HFFc6 (cell line): ENCODE data around the gene FUNDC1. TPM values are rescaled to one million over a fixed set of nuclear protein-coding genes. Genes with fewer than 3 reads are reported as not detected.

ENCODE experiments used
- DNase-seq: peaks from one replicate; pipeline ENCODE4 v3.0.0-alpha.2; 2018
- H3K27ac Mint-ChIP-seq: 2 replicates; pipeline ENCODE4 v1.8.0; 2020; ENCODE audit warnings: mild to moderate bottlenecking, mixed read lengths
- H3K27me3 Mint-ChIP-seq: 2 replicates; pipeline ENCODE4 v1.8.0; 2021; ENCODE audit warnings: mild to moderate bottlenecking, moderate library complexity, mixed read lengths; ENCODE audit not compliant: insufficient read depth
- H3K36me3 Mint-ChIP-seq: 2 replicates; pipeline ENCODE4 v1.8.0; 2021; ENCODE audit warnings: low read depth, mixed read lengths
- H3K4me1 Mint-ChIP-seq: 2 replicates; pipeline ENCODE4 v1.8.0; 2020; ENCODE audit warnings: low read depth, mixed read lengths
- H3K4me3 Mint-ChIP-seq: 2 replicates; pipeline ENCODE4 v1.8.0; 2020; ENCODE audit warnings: mild to moderate bottlenecking, moderate library complexity, mixed read lengths
- H3K9me3 Mint-ChIP-seq: 2 replicates; pipeline ENCODE4 v1.8.0; 2020; ENCODE audit warnings: mild to moderate bottlenecking, mixed read lengths
- CTCF ChIP-seq: fragments of 200-600 bp; sonication (generic); IDR thresholded peaks from 2 replicates; pipeline ENCODE4 v1.5.0; 2021; ENCODE audit warnings: antibody characterized with exemption, mild to moderate bottlenecking
- total RNA-seq, 6 experiments: library from RNA; stranded (reverse); fragmentation: NEBNext Ultra II Directional; extraction: Animal tissue kit (Norgen Biotek cat#: 25700); gene quantifications; 2 replicates in 1 of 6; 3 replicates in 5 of 6; pipeline ENCODE4 v1.2.3, GENCODE V29; 2021

FUNDC1 gene
- total RNA-seq, 6 experiments from 2014 or later: 14.3 to 17.8 (median 16.9) TPM

DNA sequence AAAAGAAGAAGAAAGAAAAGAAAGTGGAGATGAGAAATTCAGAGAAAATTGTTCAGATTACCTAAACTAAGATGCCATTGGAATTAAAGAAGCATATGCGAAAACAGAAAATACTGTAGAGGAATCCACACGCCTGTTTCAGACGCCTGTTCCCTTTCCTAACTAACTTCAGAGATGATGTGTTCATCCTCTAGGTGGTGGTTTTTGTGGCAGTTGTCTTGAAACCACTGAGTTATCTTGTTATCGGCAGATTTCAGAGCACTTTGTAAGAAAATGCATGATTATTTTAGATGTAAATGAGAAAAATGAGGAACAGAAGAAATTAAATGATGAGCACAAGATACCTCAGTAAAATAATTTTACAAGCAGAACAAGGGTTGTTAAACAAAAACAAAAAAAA lies 48.3 kb downstream of the FUNDC1 start:
- Mint-ChIP-seq H3K4me3 (no peak overlapping the region), H3K27ac (no peak overlapping the region), H3K27me3 (no peaks in the 10 kb centered on the region; the same call in 1 of the 2 replicates), H3K36me3 (no peaks in the 10 kb centered on the region), H3K9me3 (no peaks in the 10 kb centered on the region), H3K4me1 (no peaks in the 10 kb centered on the region; the same call in 1 of the 2 replicates)
- no peak for DNase-seq
- no peak for TF ChIP-seq CTCF

GRCh38 chrX:44489515-44489914 lies 53.1 kb downstream of the FUNDC1 start:
- Mint-ChIP-seq H3K4me3 (no peak overlapping the region), H3K4me1 (peaks cover 9% of the 10 kb centered on the region), H3K27ac (no peak overlapping the region), H3K36me3 (no peaks in the 10 kb centered on the region), H3K9me3 (no peaks in the 10 kb centered on the region), H3K27me3 (no peaks in the 10 kb centered on the region; the same call in none of the 2 replicates)
- no peak for TF ChIP-seq CTCF
- no peak for DNase-seq

DNA sequence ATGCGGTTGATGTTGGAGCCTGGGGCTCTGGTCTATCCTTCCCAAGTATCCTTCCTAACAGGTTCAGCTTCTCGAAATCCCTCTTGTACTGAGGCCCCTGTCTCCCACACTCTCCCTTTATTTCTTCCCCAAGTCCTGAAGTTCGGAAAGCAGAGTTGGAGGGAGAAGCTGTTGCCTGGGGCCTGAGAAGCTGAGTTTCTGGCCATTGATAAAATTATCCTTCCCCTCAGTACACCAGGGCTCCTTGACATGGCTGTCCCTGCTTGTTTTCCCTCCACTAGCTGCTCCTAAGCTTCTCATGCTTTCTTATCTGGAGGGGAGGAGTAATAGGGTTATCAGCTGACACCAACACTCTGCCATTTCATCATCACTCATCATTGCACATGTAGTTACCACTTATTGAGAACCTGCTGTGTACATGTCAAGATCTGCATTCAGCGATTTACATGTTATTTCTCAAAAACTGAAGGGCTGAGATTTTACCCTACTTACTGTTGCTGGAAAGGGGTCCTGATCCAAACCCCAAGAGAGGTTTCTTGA lies 58.0 kb downstream of the FUNDC1 start:
- TF ChIP-seq CTCF: no peak
- H3K4me1 Mint-ChIP-seq: peaks cover 18% of the 10 kb centered on the region
- no peaks in the 10 kb centered on the region; the same call in 1 of the 2 replicates for H3K27me3 Mint-ChIP-seq
- no peak overlapping the region for H3K27ac Mint-ChIP-seq
- H3K4me3 Mint-ChIP-seq: no peak overlapping the region
- H3K9me3 Mint-ChIP-seq: no peaks in the 10 kb centered on the region
- no peaks in the 10 kb centered on the region for H3K36me3 Mint-ChIP-seq
- DNase-seq: no peak

DNA sequence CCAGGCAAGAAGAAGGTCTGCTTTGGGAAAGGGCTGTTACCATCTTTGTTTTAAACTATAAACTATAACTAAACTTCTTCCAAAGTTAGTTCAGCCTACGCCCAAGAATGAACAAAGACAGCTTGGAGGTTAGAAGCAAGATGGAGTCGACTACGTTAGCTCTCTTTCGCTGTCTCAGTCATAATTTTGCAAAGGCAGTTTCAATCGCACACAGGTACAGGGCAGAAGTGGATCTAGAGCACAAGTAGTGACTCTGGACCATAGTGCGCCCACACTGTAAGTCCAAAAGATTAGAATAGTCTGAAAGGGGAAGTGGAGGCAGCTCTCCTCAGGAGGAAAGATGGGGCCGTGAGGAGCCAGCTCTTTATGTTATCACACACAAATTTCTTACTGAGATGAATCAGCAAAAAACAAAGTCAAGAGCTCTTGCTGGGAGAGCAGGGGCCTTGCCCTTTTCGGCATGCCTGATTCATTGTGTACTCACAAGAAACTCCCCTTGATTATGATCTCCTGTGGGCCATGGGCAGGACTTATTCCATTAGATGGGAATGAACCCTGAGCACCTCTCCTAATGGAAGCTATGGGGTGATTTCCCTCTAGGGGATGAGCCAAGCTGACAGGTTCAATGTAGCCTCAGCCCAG lies 58.6 kb downstream of the FUNDC1 start:
- peak overlapping the region; percentile 49; the same call in 1 of the 2 replicates for H3K27ac Mint-ChIP-seq
- H3K9me3 Mint-ChIP-seq: no peaks in the 10 kb centered on the region
- TF ChIP-seq CTCF: no peak
- no peaks in the 10 kb centered on the region for H3K36me3 Mint-ChIP-seq
- no peak overlapping the region for H3K4me3 Mint-ChIP-seq
- no peak for DNase-seq
- H3K27me3 Mint-ChIP-seq: no peaks in the 10 kb centered on the region; the same call in 1 of the 2 replicates
- peaks cover 18% of the 10 kb centered on the region for H3K4me1 Mint-ChIP-seq

DNA sequence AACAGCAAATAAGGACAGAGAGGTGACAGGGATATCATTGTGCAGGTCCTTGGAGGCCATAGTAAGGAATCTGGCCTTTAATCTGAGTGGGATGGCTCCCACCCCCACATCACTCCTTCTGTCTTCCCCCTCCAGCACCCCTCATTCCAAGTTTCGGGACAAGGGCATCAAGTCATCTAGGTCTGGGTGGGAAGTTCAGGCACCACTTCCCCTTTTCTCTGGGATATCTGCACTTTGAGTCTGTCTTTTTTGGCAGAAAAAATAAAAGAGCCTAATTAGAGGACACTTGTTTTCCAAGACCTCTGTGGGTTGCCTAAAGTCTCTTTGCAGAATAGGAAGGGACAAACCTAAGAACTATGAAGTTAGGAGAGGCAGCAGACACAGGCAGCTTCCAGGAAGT lies 60.1 kb downstream of the FUNDC1 start:
- Mint-ChIP-seq H3K4me1 (peaks cover 13% of the 10 kb centered on the region; the same call in 1 of the 2 replicates), H3K9me3 (no peaks in the 10 kb centered on the region), H3K27me3 (no peaks in the 10 kb centered on the region; the same call in 1 of the 2 replicates), H3K4me3 (no peak overlapping the region), H3K36me3 (no peaks in the 10 kb centered on the region), H3K27ac (no peak overlapping the region)
- no peak for DNase-seq
- TF ChIP-seq CTCF: no peak
